Prostate gland (tissue), 2 donors: ENCODE measurements around the gene TLX2.

Experiments used
- POLR2A ChIP-seq: fragments of 450-650 bp; IDR thresholded peaks from one replicate; pipeline ENCODE4 v1.6.1; 2016; ENCODE audit warnings: antibody characterized with exemption, mild to moderate bottlenecking
- POLR2AphosphoS5 ChIP-seq: sonication (generic); formaldehyde crosslinking; IDR thresholded peaks from one replicate; pipeline ENCODE4 v1.6.1; 2017; ENCODE audit warnings: antibody characterized with exemption
- TF ChIP-seq, protein P1 (sequence below), 4 experiments: fragments of 200-600 bp in 2 of 4; fragments of 450-650 bp in 2 of 4; sonication (generic) in 2 of 4; IDR thresholded peaks; 1 replicate in 3 of 4; 2 replicates in 1 of 4; pipeline ENCODE4 v1.5.1; 2016 to 2019; ENCODE audit warnings: antibody characterized with exemption in 4 of 4, mild to moderate bottlenecking in 2 of 4, moderate library complexity in 2 of 4

- TF ChIP-seq POLR2A, result no peak
- TF ChIP-seq, protein P1, sequence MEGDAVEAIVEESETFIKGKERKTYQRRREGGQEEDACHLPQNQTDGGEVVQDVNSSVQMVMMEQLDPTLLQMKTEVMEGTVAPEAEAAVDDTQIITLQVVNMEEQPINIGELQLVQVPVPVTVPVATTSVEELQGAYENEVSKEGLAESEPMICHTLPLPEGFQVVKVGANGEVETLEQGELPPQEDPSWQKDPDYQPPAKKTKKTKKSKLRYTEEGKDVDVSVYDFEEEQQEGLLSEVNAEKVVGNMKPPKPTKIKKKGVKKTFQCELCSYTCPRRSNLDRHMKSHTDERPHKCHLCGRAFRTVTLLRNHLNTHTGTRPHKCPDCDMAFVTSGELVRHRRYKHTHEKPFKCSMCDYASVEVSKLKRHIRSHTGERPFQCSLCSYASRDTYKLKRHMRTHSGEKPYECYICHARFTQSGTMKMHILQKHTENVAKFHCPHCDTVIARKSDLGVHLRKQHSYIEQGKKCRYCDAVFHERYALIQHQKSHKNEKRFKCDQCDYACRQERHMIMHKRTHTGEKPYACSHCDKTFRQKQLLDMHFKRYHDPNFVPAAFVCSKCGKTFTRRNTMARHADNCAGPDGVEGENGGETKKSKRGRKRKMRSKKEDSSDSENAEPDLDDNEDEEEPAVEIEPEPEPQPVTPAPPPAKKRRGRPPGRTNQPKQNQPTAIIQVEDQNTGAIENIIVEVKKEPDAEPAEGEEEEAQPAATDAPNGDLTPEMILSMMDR (IDR thresholded peaks at IDR 0.05), result no peak
- TF ChIP-seq POLR2AphosphoS5, result no peak
These were observed 39.8 kb upstream of the TLX2 start for GRCh38 chr2:74474481-74474880.
